ENCODE results near the gene IBA57.

IBA57 gene

GRCh38 chr1:228190182-228190581 lies 24.6 kb downstream of the IBA57 start:
- DNase-seq (ENCODE audit: low read depth in 2 of 2), result no peak

- no peak for DNase-seq (ENCODE audit: low read depth in 2 of 2)
These were observed 25.2 kb downstream of the IBA57 start for GRCh38 chr1:228190778-228191177.

- no peak for DNase-seq (ENCODE audit: low read depth in 2 of 2)
These were observed 28.8 kb downstream of the IBA57 start for GRCh38 chr1:228194436-228194835.

- no peak for DNase-seq (ENCODE audit: low read depth in 2 of 2)
These were observed 29.6 kb downstream of the IBA57 start for GRCh38 chr1:228194921-228195812.

- DNase-seq (ENCODE audit: low read depth in 2 of 2), result no peak
These were observed 32.0 kb downstream of the IBA57 start for GRCh38 chr1:228197555-228198147.

GRCh38 chr1:228198977-228199590 lies 33.5 kb downstream of the IBA57 start:
- DNase-seq (ENCODE audit: low read depth in 2 of 2), result no peak

- DNase-seq (ENCODE audit: low read depth in 2 of 2), result no peak
These were observed 39.4 kb downstream of the IBA57 start for GRCh38 chr1:228204958-228205357.

- DNase-seq (ENCODE audit: low read depth in 2 of 2), result no peak
These were observed 40.2 kb downstream of the IBA57 start for GRCh38 chr1:228205526-228206436.

GRCh38 chr1:228206582-228207351 lies 41.2 kb downstream of the IBA57 start:
- DNase-seq (ENCODE audit: low read depth in 2 of 2), result no peak

- DNase-seq (ENCODE audit: low read depth in 2 of 2), result no peak
These were observed 41.8 kb downstream of the IBA57 start for GRCh38 chr1:228207381-228207810.

- no peak for DNase-seq (ENCODE audit: low read depth in 2 of 2)
These were observed 42.5 kb downstream of the IBA57 start, which contains the start of gene OBSCN for GRCh38 chr1:228207851-228208821. TSS of gene OBSCN (plus strand) at chr1:228208044. CDS start at chr1:228211784, 3,740 bp downstream.

- DNase-seq (ENCODE audit: low read depth in 2 of 2), result no peak
These were observed 43.4 kb downstream of the IBA57 start for GRCh38 chr1:228208831-228209551.

GRCh38 chr1:228209657-228210056 lies 44.1 kb downstream of the IBA57 start:
- no peak for DNase-seq (ENCODE audit: low read depth in 2 of 2)

- no peak for DNase-seq (ENCODE audit: low read depth in 2 of 2)
These were observed 44.6 kb downstream of the IBA57 start for GRCh38 chr1:228210076-228210651.

- DNase-seq (ENCODE audit: low read depth in 2 of 2), result no peak
These were observed 45.3 kb downstream of the IBA57 start for GRCh38 chr1:228210712-228211530.

- DNase-seq (ENCODE audit: low read depth in 2 of 2), result no peak
These were observed 46.2 kb downstream of the IBA57 start for GRCh38 chr1:228211531-228212414.
